ENCODE data around the gene WDR53.
"Not testable (repeated sequence)": the region's sequence is repeated elsewhere in the genome, so short reads cannot be mapped to it uniquely, and the experiment has no call there.

The WDR53 gene

GRCh38 chr3:196531418-196531817 is 36.9 kb downstream of the WDR53 start:
- H3K4me3 ChIP-seq (ENCODE audit: low read depth, low read length) = no peak overlapping the region
- no peak overlapping the region for H3K9ac ChIP-seq (ENCODE audit: low read depth, low read length)
- H3K36me3 ChIP-seq (ENCODE audit: control insufficient read depth, insufficient read depth, low read length) = no peaks in the 10 kb centered on the region
- H3K9me3 ChIP-seq (ENCODE audit: control insufficient read depth, insufficient read depth, low read length) = no peaks in the 10 kb centered on the region
- no peaks in the 10 kb centered on the region for H3K27me3 ChIP-seq (ENCODE audit: control insufficient read depth, insufficient read depth, low read length)
- no peaks in the 10 kb centered on the region for H3K4me1 ChIP-seq (ENCODE audit: control insufficient read depth, insufficient read depth, low read length)

GRCh38 chr3:196528639-196529233 is 39.6 kb downstream of the WDR53 start:
- Histone ChIP-seq H3K4me3 (ENCODE audit: low read depth, low read length) (peak overlapping the region; percentile 54), H3K9ac (ENCODE audit: low read depth, low read length) (peak overlapping the region; percentile 66), H3K9me3 (ENCODE audit: control insufficient read depth, insufficient read depth, low read length) (no peaks in the 10 kb centered on the region), H3K27me3 (ENCODE audit: control insufficient read depth, insufficient read depth, low read length) (no peaks in the 10 kb centered on the region), H3K4me1 (ENCODE audit: control insufficient read depth, insufficient read depth, low read length) (no peaks in the 10 kb centered on the region), H3K36me3 (ENCODE audit: control insufficient read depth, insufficient read depth, low read length) (no peaks in the 10 kb centered on the region)

DNA sequence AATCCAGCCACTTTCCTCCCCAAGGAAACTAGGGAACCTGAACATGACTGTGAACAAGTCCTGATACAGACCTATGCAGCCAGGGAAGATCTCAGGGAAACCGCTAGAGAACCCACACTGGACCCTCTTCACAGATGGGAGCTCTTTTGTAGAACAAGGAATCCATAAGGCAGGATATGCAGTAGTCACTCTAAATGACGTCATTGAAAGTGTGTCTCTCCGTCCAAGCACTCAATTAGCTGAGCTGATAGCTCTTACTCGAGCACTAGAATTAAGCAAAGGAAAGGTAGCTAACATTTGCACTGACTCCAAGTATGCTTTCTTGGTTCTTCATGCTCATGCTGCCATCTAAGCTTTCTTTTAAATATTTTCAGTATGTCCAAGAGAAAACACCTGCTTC is 43.2 kb downstream of the WDR53 start:
- H3K9ac ChIP-seq (ENCODE audit: low read depth, low read length) = no peak overlapping the region
- H3K27me3 ChIP-seq (ENCODE audit: control insufficient read depth, insufficient read depth, low read length) = no peaks in the 10 kb centered on the region
- H3K4me1 ChIP-seq (ENCODE audit: control insufficient read depth, insufficient read depth, low read length) = no peaks in the 10 kb centered on the region
- H3K9me3 ChIP-seq (ENCODE audit: control insufficient read depth, insufficient read depth, low read length) = peaks cover 5% of the 10 kb centered on the region
- H3K36me3 ChIP-seq (ENCODE audit: control insufficient read depth, insufficient read depth, low read length) = no peaks in the 10 kb centered on the region
- no peak overlapping the region for H3K4me3 ChIP-seq (ENCODE audit: low read depth, low read length)

DNA sequence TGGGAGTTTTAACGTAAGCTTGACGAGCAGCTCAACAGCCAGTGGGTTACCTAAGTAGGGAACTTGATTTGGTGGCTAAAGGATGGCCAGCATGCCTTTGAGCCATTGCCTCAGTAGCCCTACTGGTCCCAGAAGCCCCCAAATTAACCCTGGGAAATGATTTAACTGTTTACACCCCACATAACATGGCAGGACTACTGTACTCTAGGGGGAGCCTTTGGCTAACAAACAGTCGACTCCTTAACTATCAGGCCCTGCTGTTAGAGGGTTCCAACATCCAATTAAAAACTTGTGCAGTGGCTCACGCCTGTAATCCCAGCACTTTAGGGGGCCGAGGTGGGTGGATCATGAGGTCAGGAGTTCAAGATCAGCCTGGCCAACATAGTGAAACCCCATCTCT is 43.8 kb downstream of the WDR53 start:
- Histone ChIP-seq H3K4me3 (ENCODE audit: low read depth, low read length) (no peak overlapping the region), H3K27me3 (ENCODE audit: control insufficient read depth, insufficient read depth, low read length) (no peaks in the 10 kb centered on the region), H3K9ac (ENCODE audit: low read depth, low read length) (no peak overlapping the region), H3K4me1 (ENCODE audit: control insufficient read depth, insufficient read depth, low read length) (no peaks in the 10 kb centered on the region), H3K36me3 (ENCODE audit: control insufficient read depth, insufficient read depth, low read length) (no peaks in the 10 kb centered on the region), H3K9me3 (ENCODE audit: control insufficient read depth, insufficient read depth, low read length) (peaks cover 10% of the 10 kb centered on the region)

DNA sequence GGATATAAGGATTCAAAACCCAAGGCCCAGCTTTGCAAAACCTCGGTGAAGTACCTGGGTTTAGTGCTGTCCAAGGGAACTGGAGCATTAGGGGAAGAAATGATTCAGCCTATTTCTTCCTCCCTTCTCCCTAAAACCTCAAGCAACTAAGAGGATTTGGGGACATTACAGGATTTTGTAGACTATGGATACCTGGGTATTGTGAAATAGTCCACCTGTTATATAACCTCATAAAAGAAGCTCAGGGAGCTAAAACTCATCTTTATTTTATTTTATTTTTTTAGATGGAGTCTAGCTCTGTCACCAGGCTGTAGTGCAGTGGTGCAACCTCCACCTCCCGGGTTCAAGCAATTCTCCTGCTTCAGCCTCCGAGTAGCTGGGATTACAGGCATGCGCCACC is 44.5 kb downstream of the WDR53 start:
- Histone ChIP-seq H3K4me3 (ENCODE audit: low read depth, low read length) (no peak overlapping the region), H3K4me1 (ENCODE audit: control insufficient read depth, insufficient read depth, low read length) (no peaks in the 10 kb centered on the region), H3K9ac (ENCODE audit: low read depth, low read length) (no peak overlapping the region), H3K9me3 (ENCODE audit: control insufficient read depth, insufficient read depth, low read length) (peaks cover 15% of the 10 kb centered on the region), H3K36me3 (ENCODE audit: control insufficient read depth, insufficient read depth, low read length) (no peaks in the 10 kb centered on the region), H3K27me3 (ENCODE audit: control insufficient read depth, insufficient read depth, low read length) (no peaks in the 10 kb centered on the region)

GRCh38 chr3:196521291-196521690 is 47.1 kb downstream of the WDR53 start:
- H3K4me3 ChIP-seq (ENCODE audit: low read depth, low read length); H3K36me3 ChIP-seq (ENCODE audit: control insufficient read depth, insufficient read depth, low read length); H3K4me1 ChIP-seq (ENCODE audit: control insufficient read depth, insufficient read depth, low read length); H3K27me3 ChIP-seq (ENCODE audit: control insufficient read depth, insufficient read depth, low read length); H3K9ac ChIP-seq (ENCODE audit: low read depth, low read length): not testable (repeated sequence)
- H3K9me3 ChIP-seq (ENCODE audit: control insufficient read depth, insufficient read depth, low read length) = peaks cover 19% of the 10 kb centered on the region

DNA sequence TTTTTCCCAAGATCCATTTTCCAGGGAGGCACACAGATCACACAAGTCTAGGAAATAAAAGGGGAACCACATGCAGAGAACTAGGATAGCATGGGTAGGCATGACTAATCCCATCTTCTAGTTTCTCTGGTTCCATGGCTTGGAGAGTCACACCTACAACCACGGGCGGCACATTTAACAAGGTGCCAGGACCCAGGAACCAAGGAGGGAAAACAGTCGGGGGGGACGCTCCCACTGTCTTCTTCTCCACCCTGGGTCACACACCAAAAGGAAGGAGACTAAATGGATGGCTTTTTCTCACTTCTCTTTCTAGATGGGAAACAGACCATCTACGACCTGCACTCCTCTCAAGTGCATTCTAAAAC is 48.7 kb downstream of the WDR53 start:
- H3K4me1 ChIP-seq (ENCODE audit: control insufficient read depth, insufficient read depth, low read length) = no peaks in the 10 kb centered on the region
- H3K9me3 ChIP-seq (ENCODE audit: control insufficient read depth, insufficient read depth, low read length) = peaks cover 19% of the 10 kb centered on the region
- no peak overlapping the region for H3K9ac ChIP-seq (ENCODE audit: low read depth, low read length)
- no peak overlapping the region for H3K4me3 ChIP-seq (ENCODE audit: low read depth, low read length)
- no peaks in the 10 kb centered on the region for H3K27me3 ChIP-seq (ENCODE audit: control insufficient read depth, insufficient read depth, low read length)
- H3K36me3 ChIP-seq (ENCODE audit: control insufficient read depth, insufficient read depth, low read length) = no peaks in the 10 kb centered on the region

DNA sequence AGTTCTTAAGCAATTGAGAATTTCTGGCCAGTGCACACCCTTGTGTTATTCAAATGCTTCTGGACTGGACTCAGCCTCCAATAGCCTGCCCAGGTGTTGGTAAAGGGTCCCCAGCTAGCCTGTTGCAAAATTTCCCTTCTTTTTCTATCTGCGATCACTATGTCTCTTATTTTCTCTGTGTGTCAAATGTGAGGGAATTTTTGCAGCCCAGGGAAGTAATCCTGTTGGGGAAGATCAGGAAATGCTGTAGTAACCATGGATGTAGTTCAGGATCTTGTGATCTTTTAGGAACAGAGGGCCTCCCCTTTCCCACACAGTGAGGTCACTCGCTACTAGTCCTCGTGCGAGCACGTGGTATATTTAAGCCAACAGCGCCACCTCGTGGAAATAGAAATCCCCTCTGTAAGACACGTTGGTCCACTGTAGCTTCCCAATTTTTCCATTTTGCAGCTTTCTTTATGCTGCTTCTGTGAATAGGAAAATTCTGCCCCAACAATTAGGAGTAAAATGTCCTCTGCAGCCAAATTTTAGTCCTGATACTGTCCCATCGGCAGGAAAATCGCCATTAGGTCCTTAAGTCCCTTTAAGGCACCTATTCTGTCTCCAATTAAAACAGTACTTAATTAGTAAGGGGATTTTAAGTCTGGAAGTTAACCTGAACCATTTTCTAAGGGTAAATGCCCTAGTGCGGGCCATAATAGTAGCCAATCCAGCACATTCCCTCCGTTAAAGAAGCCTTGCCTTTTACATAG is 49.2 kb downstream of the WDR53 start:
- H3K4me1 ChIP-seq (ENCODE audit: control insufficient read depth, insufficient read depth, low read length) = no peaks in the 10 kb centered on the region
- H3K9ac ChIP-seq (ENCODE audit: low read depth, low read length) = no peak overlapping the region
- no peaks in the 10 kb centered on the region for H3K36me3 ChIP-seq (ENCODE audit: control insufficient read depth, insufficient read depth, low read length)
- H3K9me3 ChIP-seq (ENCODE audit: control insufficient read depth, insufficient read depth, low read length) = peaks cover 19% of the 10 kb centered on the region
- no peak overlapping the region for H3K4me3 ChIP-seq (ENCODE audit: low read depth, low read length)
- H3K27me3 ChIP-seq (ENCODE audit: control insufficient read depth, insufficient read depth, low read length) = no peaks in the 10 kb centered on the region

- H3K4me1 ChIP-seq (ENCODE audit: control insufficient read depth, insufficient read depth, low read length) = no peaks in the 10 kb centered on the region
- H3K27me3 ChIP-seq (ENCODE audit: control insufficient read depth, insufficient read depth, low read length) = no peaks in the 10 kb centered on the region
- H3K9ac ChIP-seq (ENCODE audit: low read depth, low read length) = no peak overlapping the region
- H3K36me3 ChIP-seq (ENCODE audit: control insufficient read depth, insufficient read depth, low read length) = no peaks in the 10 kb centered on the region
- H3K9me3 ChIP-seq (ENCODE audit: control insufficient read depth, insufficient read depth, low read length) = peaks cover 19% of the 10 kb centered on the region
- no peak overlapping the region for H3K4me3 ChIP-seq (ENCODE audit: low read depth, low read length)
Observed at GRCh38 chr3:196517919-196518318, 50.4 kb downstream of the WDR53 start.

GRCh38 chr3:196517162-196517800 is 51.1 kb downstream of the WDR53 start:
- Histone ChIP-seq H3K4me3 (ENCODE audit: low read depth, low read length) (no peak overlapping the region), H3K27me3 (ENCODE audit: control insufficient read depth, insufficient read depth, low read length) (no peaks in the 10 kb centered on the region)

GRCh38 chr3:196514913-196515621 is 53.3 kb downstream of the WDR53 start, which contains the start of gene SMCO1:
SMCO1 (minus strand) TSS chr3:196515346; CDS start chr3:196515209, 137 bp downstream.
- no peaks in the 10 kb centered on the region for H3K27me3 ChIP-seq (ENCODE audit: control insufficient read depth, insufficient read depth, low read length)
- H3K4me3 ChIP-seq (ENCODE audit: low read depth, low read length) = no peak within 1 kb of the TSS
- H3K9ac ChIP-seq (ENCODE audit: low read depth, low read length) = no peak within 1 kb of the TSS
- H3K4me1 ChIP-seq (ENCODE audit: control insufficient read depth, insufficient read depth, low read length) = no peaks in the 10 kb centered on the region
- H3K9me3 ChIP-seq (ENCODE audit: control insufficient read depth, insufficient read depth, low read length) = peaks cover 13% of the 10 kb centered on the region
- no peaks in the 10 kb centered on the region for H3K36me3 ChIP-seq (ENCODE audit: control insufficient read depth, insufficient read depth, low read length)

More at GRCh38 chr3:196517162-196517800, 51.1 kb downstream of the WDR53 start:
- Histone ChIP-seq H3K9ac (ENCODE audit: low read depth, low read length) (no peak overlapping the region), H3K4me1 (ENCODE audit: control insufficient read depth, insufficient read depth, low read length) (no peaks in the 10 kb centered on the region), H3K9me3 (ENCODE audit: control insufficient read depth, insufficient read depth, low read length) (peaks cover 19% of the 10 kb centered on the region), H3K36me3 (ENCODE audit: control insufficient read depth, insufficient read depth, low read length) (no peaks in the 10 kb centered on the region)

Data from iPS-15b (cell line).